Measurements from ENCODE around the gene EIF2B5.

DNA sequence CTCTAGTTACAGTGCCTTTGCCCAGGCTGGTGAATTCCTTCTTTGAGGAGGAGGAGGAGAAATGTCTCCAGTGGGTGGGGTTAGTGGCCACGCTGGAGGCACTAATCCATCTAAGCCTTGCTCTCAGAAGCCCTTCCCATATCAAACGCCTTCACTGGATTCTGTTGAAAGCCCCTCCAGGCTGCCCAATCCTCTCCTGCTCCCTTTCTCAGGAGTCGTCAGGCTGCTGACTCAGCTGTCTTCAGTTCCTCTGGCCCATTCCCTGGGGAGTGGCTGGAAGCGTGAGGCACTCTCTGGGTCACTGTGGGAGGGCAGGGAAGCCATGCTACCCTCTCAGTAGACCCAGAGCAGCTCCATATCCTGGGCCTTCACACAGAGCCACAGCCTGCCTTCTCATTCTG, 42.2 kb downstream of the EIF2B5 start:
- TF ChIP-seq, protein P1, sequence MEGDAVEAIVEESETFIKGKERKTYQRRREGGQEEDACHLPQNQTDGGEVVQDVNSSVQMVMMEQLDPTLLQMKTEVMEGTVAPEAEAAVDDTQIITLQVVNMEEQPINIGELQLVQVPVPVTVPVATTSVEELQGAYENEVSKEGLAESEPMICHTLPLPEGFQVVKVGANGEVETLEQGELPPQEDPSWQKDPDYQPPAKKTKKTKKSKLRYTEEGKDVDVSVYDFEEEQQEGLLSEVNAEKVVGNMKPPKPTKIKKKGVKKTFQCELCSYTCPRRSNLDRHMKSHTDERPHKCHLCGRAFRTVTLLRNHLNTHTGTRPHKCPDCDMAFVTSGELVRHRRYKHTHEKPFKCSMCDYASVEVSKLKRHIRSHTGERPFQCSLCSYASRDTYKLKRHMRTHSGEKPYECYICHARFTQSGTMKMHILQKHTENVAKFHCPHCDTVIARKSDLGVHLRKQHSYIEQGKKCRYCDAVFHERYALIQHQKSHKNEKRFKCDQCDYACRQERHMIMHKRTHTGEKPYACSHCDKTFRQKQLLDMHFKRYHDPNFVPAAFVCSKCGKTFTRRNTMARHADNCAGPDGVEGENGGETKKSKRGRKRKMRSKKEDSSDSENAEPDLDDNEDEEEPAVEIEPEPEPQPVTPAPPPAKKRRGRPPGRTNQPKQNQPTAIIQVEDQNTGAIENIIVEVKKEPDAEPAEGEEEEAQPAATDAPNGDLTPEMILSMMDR (IDR thresholded peaks at IDR 0.05; ENCODE audit: poor library complexity) = no peak
- TF ChIP-seq EZH2 (IDR thresholded peaks at IDR 0.05; ENCODE audit: borderline replicate concordance) (no peak), EZH2phosphoT487 (IDR thresholded peaks at IDR 0.05; ENCODE audit: low read depth, severe bottlenecking, unreplicated experiment) (no peak)

Measured in hepatocyte (in vitro differentiated cells).